ENCODE measurements around the gene SOX5. TPM values are rescaled to one million over a fixed set of nuclear protein-coding genes. Genes with fewer than 3 reads are reported as not detected.

SOX5 gene
- total and polyA plus RNA-seq, 9 of the 15 experiments (the other 6 are each of a cell fraction or from before 2014, with no cell fraction given), result 8.3 to 16.5 (median 11.9) TPM

DNA sequence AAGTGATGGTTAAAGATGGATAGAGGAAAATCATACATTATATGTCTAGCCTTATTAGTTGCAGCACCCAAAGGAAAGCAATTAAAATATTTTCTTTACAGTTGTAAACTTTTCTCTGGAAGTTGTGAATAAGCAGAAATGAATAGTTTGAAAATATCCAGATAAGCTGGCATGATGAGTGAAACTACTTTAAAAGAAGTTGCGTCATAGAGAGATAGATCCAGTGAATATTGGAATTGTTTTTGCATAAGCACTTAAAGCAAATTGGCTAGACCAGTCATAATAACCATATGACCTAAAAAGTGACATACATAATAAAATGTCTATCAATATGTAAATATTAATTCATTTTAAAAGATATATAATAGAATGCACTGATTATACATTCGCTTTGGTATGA is 132.1 kb downstream of the SOX5 start:
- Histone ChIP-seq H3K4me1 (replicated peaks in 1 of 2; ENCODE audit: control insufficient read depth in 2 of 2, insufficient read depth in 2 of 2, low read length in 2 of 2) (peaks cover 0 to 5% of the 10 kb centered on the region in 2 experiments; a peak in 2 of 5 replicates), H3K79me2 (ENCODE audit: control insufficient read depth, insufficient read depth, low read length) (no peaks in the 10 kb centered on the region), H3K27ac (ENCODE audit: extremely low read depth, low read depth, low read length) (no peak overlapping the region), H3K4me3 (no peak overlapping the region), H3K4me2 (ENCODE audit: insufficient read depth, low read length) (no peak overlapping the region), H3K9ac (ENCODE audit: insufficient read depth in 1 of 2, low read depth in 2 of 2, low read length in 2 of 2) (no peak overlapping the region), H4K20me1 (replicated peaks; ENCODE audit: control insufficient read depth, insufficient read depth, low read length) (no peaks in the 10 kb centered on the region), H3K27me3 (ENCODE audit: control insufficient read depth in 2 of 2, insufficient read depth in 2 of 2, low read length in 2 of 2) (no peaks in the 10 kb centered on the region), H3K9me1 (ENCODE audit: control insufficient read depth, insufficient read depth, low read length) (no peaks in the 10 kb centered on the region), H3K9me3 (replicated peaks; ENCODE audit: control insufficient read depth, insufficient read depth, low read depth, low read length) (no peaks in the 10 kb centered on the region), H3K36me3 (ENCODE audit: control insufficient read depth, insufficient read depth, low read length) (no peaks in the 10 kb centered on the region), H2AFZ (ENCODE audit: low read depth, low read length) (no peak overlapping the region; the same call in 1 of the 2 replicates)
- DNase-seq (ENCODE audit: extremely low read depth in 1 of 4, low spot score in 3 of 4), result no peak
- TF ChIP-seq CEBPB (tag; IDR thresholded peaks at IDR 0.05) (peak; percentile 73), POLR2A (conservative IDR thresholded peaks at IDR 0.05) (no peak), CEBPG (CRISPR knock-in tag; IDR thresholded peaks at IDR 0.05) (no peak), CEBPG (tag; conservative IDR thresholded peaks at IDR 0.05 in 1 of 2, IDR thresholded peaks at IDR 0.05 in 1 of 2) (peak in 1 of 2 experiments; percentile 69; a peak in 2 of 4 replicates), JUNB (CRISPR knock-in tag; conservative IDR thresholded peaks at IDR 0.05) (no peak)
- TF ChIP-seq, protein P1, sequence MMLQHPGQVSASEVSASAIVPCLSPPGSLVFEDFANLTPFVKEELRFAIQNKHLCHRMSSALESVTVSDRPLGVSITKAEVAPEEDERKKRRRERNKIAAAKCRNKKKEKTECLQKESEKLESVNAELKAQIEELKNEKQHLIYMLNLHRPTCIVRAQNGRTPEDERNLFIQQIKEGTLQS (IDR thresholded peaks at IDR 0.05), result peak; percentile 28; the same call in 1 of the 2 replicates
- TF ChIP-seq, protein P1 (CRISPR knock-in tag; conservative IDR thresholded peaks at IDR 0.05), result no peak
- 86% methylated on average over 2 of the region's 2 CpGs for WGBS (ENCODE audit: insufficient coverage, low coverage, missing lambda C conversion rate)
- ChIA-PET CTCF (ENCODE audit: low intra/inter-chr PET ratio) (no interaction called here), POLR2A (no interaction called here)
- intact Hi-C loops (cut with micrococcal nuclease), result loop anchor here (10.0 kb wide), 1 partner anchor 127 kb away; the partner anchor contains the start of gene SOX5
- in situ Hi-C loops (cut with MboI), result no loop called here
- no peak for ATAC-seq
- BruUV-seq (replicated peaks), result no TSS peak
- no peak for FAIRE-seq
